Skeletal muscle tissue (tissue), 4 donors: ENCODE data around the gene ORC6. TPM values are rescaled to one million over a fixed set of nuclear protein-coding genes. Genes with fewer than 3 reads are reported as not detected.

Source experiments
- H3K27ac ChIP-seq: one replicate; pipeline ENCODE4 v1.7.0; 2013; ENCODE audit warnings: mild to moderate bottlenecking, low read depth, low read length, inconsistent platforms
- H3K27me3 ChIP-seq, 3 donors: one replicate each; pipeline ENCODE4 v1.7.0; 2013; ENCODE audit warnings: low read length in 3 of 3; ENCODE audit not compliant: control insufficient read depth in 3 of 3, insufficient read depth in 3 of 3
- H3K36me3 ChIP-seq, 3 donors: one replicate each; pipeline ENCODE4 v1.7.0; 2013; ENCODE audit warnings: low read length in 3 of 3; ENCODE audit not compliant: control insufficient read depth in 3 of 3, insufficient read depth in 3 of 3
- H3K4me1 ChIP-seq, 3 donors: one replicate each; pipeline ENCODE4 v1.7.0; 2013; ENCODE audit warnings: low read length in 3 of 3, mild to moderate bottlenecking in 3 of 3; ENCODE audit not compliant: control insufficient read depth in 3 of 3, insufficient read depth in 3 of 3
- H3K4me3 ChIP-seq, 3 donors: one replicate each; pipeline ENCODE4 v1.7.0; 2013; ENCODE audit warnings: low read length in 3 of 3
- H3K9ac ChIP-seq, 3 donors: one replicate each; pipeline ENCODE4 v1.7.0; 2013; ENCODE audit warnings: low read length in 3 of 3, mild to moderate bottlenecking in 3 of 3, moderate library complexity in 2 of 3, low read depth in 1 of 3
- H3K9me3 ChIP-seq, 3 donors: one replicate each; pipeline ENCODE4 v1.7.0; 2013; ENCODE audit warnings: low read length in 3 of 3; ENCODE audit not compliant: control insufficient read depth in 3 of 3
- total RNA-seq: library from RNA; depleted of rRNA; stranded (reverse); fragments of >200 nt; gene quantifications from one replicate; pipeline ENCODE4 v1.2.3, GENCODE V29; 2014
- donor health status: Osteomylitis.

The ORC6 gene
- total RNA-seq, 1 donor from 2014 or later: 3.1 TPM

DNA sequence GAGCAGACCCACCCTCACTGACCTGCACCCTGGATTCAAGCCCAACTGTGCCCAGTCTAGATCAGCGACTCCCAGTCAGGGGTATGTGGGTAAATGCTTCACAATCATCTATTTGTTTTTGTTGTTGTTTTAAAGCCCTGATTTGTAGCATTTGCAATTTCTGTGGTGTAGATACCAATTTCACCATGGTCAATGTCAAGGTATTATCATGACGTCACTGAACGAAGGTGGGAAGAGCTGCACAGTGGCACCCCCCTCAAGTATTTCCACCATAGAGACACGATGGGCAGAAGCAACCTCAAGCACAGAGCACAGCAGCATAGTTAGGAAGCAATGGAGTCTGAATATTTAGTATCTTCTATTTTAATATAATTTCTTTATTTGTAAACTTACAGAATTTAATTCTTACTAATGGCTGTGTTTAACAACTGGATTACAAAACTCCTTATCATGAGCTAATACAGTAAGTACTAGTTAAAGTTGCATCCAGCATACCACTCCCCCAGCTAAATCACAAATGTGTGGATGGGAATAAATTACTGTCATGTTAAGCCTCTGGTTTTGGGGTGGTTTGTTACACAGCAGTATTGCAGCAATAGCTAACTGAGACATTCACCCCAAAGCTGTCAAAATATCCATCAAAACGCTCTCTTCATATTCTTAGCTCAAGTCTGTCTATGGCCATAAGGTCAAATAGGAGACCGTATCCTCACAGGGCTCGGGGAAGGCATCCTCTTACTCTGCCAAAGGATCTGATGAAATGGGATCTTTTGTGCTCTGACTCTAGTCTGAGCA lies 25.5 kb downstream of the ORC6 start:
- peaks cover 0 to 9% (median 0%) of the 10 kb centered on the region in 3 donors for H3K36me3 ChIP-seq
- no peaks in the 10 kb centered on the region for H3K9me3 ChIP-seq
- no peak overlapping the region for H3K9ac ChIP-seq
- H3K4me3 ChIP-seq: peak overlapping the region in 1 of 3 donors; percentile 41
- H3K27ac ChIP-seq: peak overlapping the region; percentile 54
- no peaks in the 10 kb centered on the region for H3K27me3 ChIP-seq
- H3K4me1 ChIP-seq: peaks cover 15 to 62% (median 46%) of the 10 kb centered on the region in 3 donors

DNA sequence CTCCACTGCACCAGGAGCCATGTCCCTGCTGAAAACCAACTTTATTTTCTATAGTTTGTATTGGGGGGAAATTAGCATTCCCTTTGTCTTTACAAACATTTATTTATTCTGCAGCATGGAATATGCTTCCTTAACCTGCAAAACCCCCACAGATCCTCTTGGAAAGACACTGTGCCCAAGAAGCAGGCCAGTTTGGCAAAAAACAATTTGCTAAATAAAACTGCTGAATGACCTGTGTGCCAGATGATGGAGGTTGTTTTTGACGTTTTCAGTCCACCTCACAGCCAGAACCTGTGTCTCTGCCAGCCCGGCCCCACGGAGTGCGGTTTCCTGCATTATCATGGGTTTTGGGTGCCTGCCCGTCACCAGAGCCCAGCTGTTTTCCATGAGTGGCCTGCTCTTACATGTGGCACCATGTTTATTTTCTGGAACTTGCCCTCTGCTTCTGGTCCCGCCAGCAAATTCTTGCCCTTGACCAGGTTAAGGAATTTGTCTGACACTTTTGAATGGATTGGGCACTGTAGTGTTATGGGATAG lies 26.4 kb downstream of the ORC6 start:
- peak overlapping the region in 1 of 3 donors; percentile 14 for H3K4me3 ChIP-seq
- H3K27me3 ChIP-seq: no peaks in the 10 kb centered on the region
- peak overlapping the region in 1 of 3 donors; percentile 40 for H3K9ac ChIP-seq
- H3K4me1 ChIP-seq: peaks cover 15 to 54% (median 43%) of the 10 kb centered on the region in 3 donors
- peak overlapping the region; percentile 56 for H3K27ac ChIP-seq
- peaks cover 0 to 9% (median 4%) of the 10 kb centered on the region in 3 donors for H3K36me3 ChIP-seq
- no peaks in the 10 kb centered on the region for H3K9me3 ChIP-seq

DNA sequence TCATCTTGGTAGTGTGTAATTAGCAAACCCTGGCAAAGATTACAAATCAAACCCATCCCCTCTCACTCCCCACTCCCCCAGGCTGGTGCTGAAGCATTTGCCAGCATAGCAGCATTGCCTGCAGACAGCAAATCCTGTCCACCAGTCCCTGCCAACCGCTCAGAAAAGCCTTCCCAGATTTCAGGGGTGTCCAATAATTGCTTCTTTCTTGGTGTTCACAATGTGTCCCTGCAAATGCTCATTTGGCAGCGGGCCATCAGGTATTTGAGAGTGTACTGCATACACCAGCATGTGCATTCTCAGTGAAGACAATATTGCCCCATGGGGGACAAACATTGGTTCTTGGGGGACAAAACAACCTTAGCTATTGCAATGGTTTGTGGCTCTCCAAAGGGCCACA lies 28.2 kb downstream of the ORC6 start:
- Histone ChIP-seq H3K36me3 (peaks cover 0 to 9% (median 8%) of the 10 kb centered on the region in 3 donors), H3K9ac (no peak overlapping the region), H3K4me3 (no peak overlapping the region), H3K4me1 (peaks cover 15 to 39% (median 35%) of the 10 kb centered on the region in 3 donors), H3K27me3 (no peaks in the 10 kb centered on the region), H3K9me3 (no peaks in the 10 kb centered on the region), H3K27ac (no peak overlapping the region)

DNA sequence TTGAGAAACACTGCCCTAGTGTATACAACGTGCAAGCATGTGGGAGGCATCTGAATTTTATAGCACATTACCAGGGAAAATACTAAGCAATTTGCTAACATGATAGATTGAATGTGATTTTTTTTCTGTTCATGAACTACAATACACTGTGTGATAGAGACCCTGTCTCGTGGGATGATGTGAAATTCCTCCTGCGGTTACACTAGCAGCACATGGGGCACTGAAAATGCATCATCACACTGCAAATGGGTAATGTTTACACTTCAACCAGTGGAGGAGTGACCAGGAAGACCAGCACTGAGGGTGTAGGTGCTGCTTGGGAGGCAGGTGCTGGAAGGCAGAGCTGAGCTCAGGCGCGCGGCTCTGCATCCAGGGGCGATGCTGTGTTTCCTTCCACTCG lies 28.8 kb downstream of the ORC6 start:
- H3K4me3 ChIP-seq: no peak overlapping the region
- H3K36me3 ChIP-seq: peaks cover 0 to 9% (median 7%) of the 10 kb centered on the region in 3 donors
- H3K27me3 ChIP-seq: no peaks in the 10 kb centered on the region

DNA sequence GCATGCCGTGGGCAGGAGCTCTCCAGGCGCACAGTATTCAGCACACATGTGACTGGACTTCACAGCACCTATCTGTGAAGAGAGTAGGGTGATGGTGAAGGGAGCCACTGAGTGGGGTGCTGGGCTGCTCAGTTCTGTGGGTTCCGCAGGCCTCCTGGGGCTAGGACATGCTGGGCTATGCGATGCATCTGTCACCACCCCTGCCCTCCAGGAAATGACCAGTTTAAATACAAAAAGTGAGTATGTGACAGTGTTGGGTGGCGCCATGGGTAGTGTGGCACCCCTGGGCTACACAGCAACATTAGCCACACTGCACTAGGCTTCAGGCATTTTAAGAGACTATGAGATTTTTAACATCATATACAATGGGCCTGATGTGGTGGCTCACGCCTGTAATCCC lies 30.1 kb downstream of the ORC6 start:
- H3K27me3 ChIP-seq: no peaks in the 10 kb centered on the region
- H3K9me3 ChIP-seq: no peaks in the 10 kb centered on the region

More for the DNA sequence above, 28.8 kb downstream of the ORC6 start:
- Histone ChIP-seq H3K9me3 (no peaks in the 10 kb centered on the region), H3K9ac (no peak overlapping the region), H3K4me1 (peaks cover 15 to 38% (median 35%) of the 10 kb centered on the region in 3 donors), H3K27ac (no peak overlapping the region)

DNA sequence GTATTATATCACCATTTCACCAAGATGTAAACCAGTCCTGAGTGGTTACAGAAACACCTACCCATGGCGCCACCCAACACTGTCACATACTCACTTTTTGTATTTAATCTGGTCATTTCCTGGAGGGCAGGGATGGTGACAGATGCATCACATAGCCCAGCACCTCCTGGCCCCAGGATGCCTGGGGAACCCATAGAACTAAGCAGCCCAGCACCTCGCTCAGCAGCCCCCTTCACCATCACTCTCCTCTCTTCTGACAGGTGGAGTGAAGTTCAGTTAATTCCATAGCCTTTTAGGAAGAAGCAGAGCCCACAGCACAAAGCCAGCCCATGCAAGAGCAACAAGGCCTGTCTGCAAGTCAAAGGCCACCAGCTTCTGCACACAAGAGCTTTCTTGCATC lies 31.2 kb downstream of the ORC6 start:
- Histone ChIP-seq H3K27me3 (no peaks in the 10 kb centered on the region), H3K36me3 (peaks cover 0 to 9% (median 7%) of the 10 kb centered on the region in 3 donors), H3K9me3 (peaks cover 0 to 2% (median 0%) of the 10 kb centered on the region in 3 donors), H3K4me1 (peaks cover 8 to 19% (median 18%) of the 10 kb centered on the region in 3 donors), H3K4me3 (no peak overlapping the region), H3K27ac (no peak overlapping the region), H3K9ac (no peak overlapping the region)

More for the DNA sequence above, 30.1 kb downstream of the ORC6 start:
- Histone ChIP-seq H3K27ac (no peak overlapping the region), H3K9ac (no peak overlapping the region), H3K4me3 (no peak overlapping the region), H3K4me1 (peaks cover 14 to 28% (median 28%) of the 10 kb centered on the region in 3 donors), H3K36me3 (peaks cover 0 to 9% (median 7%) of the 10 kb centered on the region in 3 donors)

DNA sequence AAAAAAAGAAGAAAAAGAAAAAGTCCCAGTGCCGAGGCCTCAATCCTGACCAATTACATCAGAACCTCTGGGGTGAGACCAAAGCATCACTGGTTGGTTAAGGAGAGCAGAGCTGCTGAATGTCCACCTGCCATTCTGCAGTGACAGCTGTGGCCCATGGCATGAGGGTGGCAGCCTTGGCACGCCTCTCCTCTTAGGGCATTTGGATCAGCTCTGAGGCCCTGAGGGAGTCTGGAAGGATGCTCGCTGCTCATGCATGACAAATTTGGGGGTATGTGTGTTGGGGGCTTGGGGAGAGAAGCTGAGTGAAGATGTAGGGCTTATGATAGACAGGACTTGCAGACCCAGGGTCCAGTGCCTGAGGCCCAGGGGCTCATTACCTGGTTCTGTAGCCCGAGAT lies 32.4 kb downstream of the ORC6 start:
- Histone ChIP-seq H3K36me3 (peaks cover 0 to 9% (median 8%) of the 10 kb centered on the region in 3 donors), H3K27ac (no peak overlapping the region)

DNA sequence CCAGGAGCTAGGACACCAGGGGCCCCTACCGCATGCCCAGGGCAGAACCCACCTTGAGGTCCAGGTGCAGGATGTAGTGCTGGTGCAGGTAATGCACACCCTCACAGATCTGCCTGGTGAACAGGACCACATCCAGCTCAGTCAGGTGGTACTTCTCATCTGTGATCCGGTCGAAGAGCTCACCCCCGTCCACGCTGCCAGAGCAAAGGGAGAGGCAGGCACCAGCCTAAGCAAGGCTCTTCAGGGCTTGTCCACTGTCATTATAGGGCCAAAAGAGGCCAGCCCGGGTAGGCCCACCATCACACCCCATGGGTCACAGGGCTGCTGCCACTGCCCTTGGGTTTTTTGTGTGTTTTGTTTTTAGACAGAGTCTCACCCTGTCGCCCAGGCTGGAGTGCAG lies 37.7 kb downstream of the ORC6 start:
- no peak overlapping the region for H3K9ac ChIP-seq
- peaks cover 0 to 11% (median 6%) of the 10 kb centered on the region in 3 donors for H3K4me1 ChIP-seq
- H3K36me3 ChIP-seq: peaks cover 0 to 29% (median 16%) of the 10 kb centered on the region in 3 donors
- no peak overlapping the region for H3K4me3 ChIP-seq
- peaks cover 0 to 2% (median 0%) of the 10 kb centered on the region in 3 donors for H3K9me3 ChIP-seq
- no peaks in the 10 kb centered on the region for H3K27me3 ChIP-seq
- no peak overlapping the region for H3K27ac ChIP-seq

More for the DNA sequence above, 32.4 kb downstream of the ORC6 start:
- H3K4me3 ChIP-seq: no peak overlapping the region
- H3K9ac ChIP-seq: no peak overlapping the region
- peaks cover 0 to 2% (median 0%) of the 10 kb centered on the region in 3 donors for H3K9me3 ChIP-seq
- H3K4me1 ChIP-seq: peaks cover 2 to 16% (median 8%) of the 10 kb centered on the region in 3 donors
- no peaks in the 10 kb centered on the region for H3K27me3 ChIP-seq

DNA sequence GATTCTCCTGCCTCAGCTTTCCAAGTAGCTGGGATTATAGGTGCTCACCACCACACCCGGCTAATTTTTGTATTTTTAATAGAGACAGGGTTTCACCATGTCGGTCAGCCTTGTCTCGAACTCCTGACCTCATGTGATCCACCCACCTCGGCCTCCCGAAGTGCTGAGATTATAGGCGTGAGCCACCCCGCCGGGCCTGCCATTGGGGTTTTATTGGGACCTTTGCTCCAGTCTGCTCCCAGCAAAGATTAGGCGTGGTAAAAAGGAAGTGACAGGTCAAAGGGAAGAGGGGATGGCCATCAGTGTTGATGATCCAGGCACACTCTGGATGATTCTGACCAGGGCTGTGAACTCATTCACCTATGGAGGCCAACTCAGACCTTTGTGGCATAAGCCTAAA lies 38.2 kb downstream of the ORC6 start:
- no peak overlapping the region for H3K9ac ChIP-seq
- H3K4me1 ChIP-seq: peaks cover 0 to 11% (median 6%) of the 10 kb centered on the region in 3 donors
- H3K9me3 ChIP-seq: peaks cover 0 to 2% (median 0%) of the 10 kb centered on the region in 3 donors
- no peaks in the 10 kb centered on the region for H3K27me3 ChIP-seq
- H3K36me3 ChIP-seq: peaks cover 0 to 29% (median 18%) of the 10 kb centered on the region in 3 donors
- H3K27ac ChIP-seq: no peak overlapping the region
- no peak overlapping the region for H3K4me3 ChIP-seq

DNA sequence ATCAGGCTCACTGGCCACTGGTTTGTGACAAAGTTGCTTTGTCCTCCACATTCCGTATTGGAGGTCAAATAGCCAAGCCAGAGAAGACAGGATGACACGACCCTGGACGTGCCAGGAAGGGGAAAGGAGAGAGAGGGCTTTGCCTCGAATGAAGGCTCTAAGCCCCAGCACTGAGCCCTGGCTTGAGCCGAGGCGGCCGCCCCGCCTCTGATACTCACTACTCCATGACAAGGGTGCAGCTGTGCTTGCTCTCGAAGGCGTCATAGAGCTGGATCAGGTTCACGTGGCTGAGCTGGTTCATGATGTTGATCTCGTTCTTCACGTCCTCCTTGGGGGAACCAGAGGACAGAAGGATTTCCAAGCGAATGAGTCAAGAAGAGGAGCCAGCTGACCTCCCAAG lies 39.3 kb downstream of the ORC6 start:
- no peak overlapping the region for H3K27ac ChIP-seq
- peaks cover 0 to 29% (median 20%) of the 10 kb centered on the region in 3 donors for H3K36me3 ChIP-seq
- H3K9me3 ChIP-seq: peaks cover 0 to 2% (median 0%) of the 10 kb centered on the region in 3 donors
- no peak overlapping the region for H3K4me3 ChIP-seq
- peaks cover 0 to 11% (median 6%) of the 10 kb centered on the region in 3 donors for H3K4me1 ChIP-seq
- no peak overlapping the region for H3K9ac ChIP-seq
- H3K27me3 ChIP-seq: no peaks in the 10 kb centered on the region
